Fibroblast of lung (primary cell): ENCODE results near the gene PSME4. TPM values are rescaled to one million over a fixed set of nuclear protein-coding genes. Genes with fewer than 3 reads are reported as not detected.
"Not testable (repeated sequence)": the region's sequence is repeated elsewhere in the genome, so short reads cannot be mapped to it uniquely, and the experiment has no call there.

Experiments used
- DNase-seq, 2 donors: peaks; one replicate each; pipeline versions ENCODE4 v3.0.0 to v3.0.0-alpha.2; 2010; ENCODE audit warnings: low read depth in 2 of 2
- H2AFZ ChIP-seq: 2 replicates; pipeline ENCODE4 v1.5.1; 2012; ENCODE audit warnings: low read length, control low read depth, inconsistent platforms
- H3K27ac ChIP-seq: 2 replicates; pipeline ENCODE4 v1.5.1; 2011; ENCODE audit warnings: low read length, control low read depth; ENCODE audit not compliant: insufficient read depth
- H3K27me3 ChIP-seq: 2 replicates; pipeline ENCODE4 v1.5.1; 2011; ENCODE audit warnings: mild to moderate bottlenecking, low read length; ENCODE audit not compliant: control insufficient read depth, insufficient read depth
- H3K36me3 ChIP-seq: 2 replicates; pipeline ENCODE4 v1.5.1; 2011; ENCODE audit warnings: low read length; ENCODE audit not compliant: control insufficient read depth, insufficient read depth
- H3K4me1 ChIP-seq: 2 replicates; pipeline ENCODE4 v1.5.1; 2011; ENCODE audit warnings: low read length; ENCODE audit not compliant: control insufficient read depth, insufficient read depth; ENCODE audit errors: extremely low read depth
- H3K4me2 ChIP-seq: 2 replicates; pipeline ENCODE4 v1.5.1; 2011; ENCODE audit warnings: low read length, control low read depth; ENCODE audit not compliant: insufficient read depth; ENCODE audit errors: extremely low read depth
- H3K4me3 ChIP-seq, 4 experiments: fragments of 200-600 bp in 1 of 4; sonication (generic) in 1 of 4; replicated peaks in 1 of 4; 2 replicates each; pipeline ENCODE4 v1.5.1; 2011 to 2016; ENCODE audit warnings: low read length in 4 of 4, low read depth in 3 of 4, mild to moderate bottlenecking in 3 of 4, control low read depth in 2 of 4, inconsistent platforms in 1 of 4, mixed read lengths in 1 of 4; ENCODE audit not compliant: insufficient read depth in 1 of 4; ENCODE audit errors: control extremely low read depth in 1 of 4
- H3K79me2 ChIP-seq: 2 replicates; pipeline ENCODE4 v1.5.1; 2012; ENCODE audit warnings: mild to moderate bottlenecking, low read length, inconsistent platforms; ENCODE audit not compliant: control insufficient read depth, insufficient read depth
- H3K9ac ChIP-seq: 2 replicates; pipeline ENCODE4 v1.5.1; 2011; ENCODE audit warnings: mild to moderate bottlenecking, low read length, control low read depth; ENCODE audit not compliant: insufficient read depth
- H3K9me3 ChIP-seq: 2 replicates; pipeline ENCODE4 v1.5.1; 2012; ENCODE audit warnings: low read depth, low read length; ENCODE audit not compliant: control insufficient read depth, insufficient read depth
- H4K20me1 ChIP-seq: 2 replicates; pipeline ENCODE4 v1.5.1; 2011; ENCODE audit warnings: low read length; ENCODE audit not compliant: control insufficient read depth, insufficient read depth; ENCODE audit errors: extremely low read depth
- CTCF ChIP-seq, 2 donors: IDR thresholded peaks in 1 of 2; conservative IDR thresholded peaks in 1 of 2; 1 replicate in 1 of 2; 2 replicates in 1 of 2; pipeline ENCODE4 v1.5.1; 2011 to 2012; ENCODE audit warnings: low read length in 2 of 2, control low read depth in 1 of 2, inconsistent platforms in 1 of 2, low read depth in 1 of 2, mild to moderate bottlenecking in 1 of 2
- EZH2 ChIP-seq: IDR thresholded peaks from 2 replicates; pipeline ENCODE4 v1.5.1; 2012; ENCODE audit warnings: low read length, control low read depth, mild to moderate bottlenecking; ENCODE audit errors: missing control alignments
- polyA plus RNA-seq, 2 donors: library from polyadenylated mRNA; depleted of rRNA in 1 of 2; stranded (reverse) in 1 of 2; unstranded in 1 of 2; fragments of >200 nt; gene quantifications; 2 replicates each; pipeline ENCODE4 v1.2.1, GENCODE V29; 2011 to 2012; ENCODE audit warnings: missing spikeins in 1 of 2
- total RNA-seq: library from RNA; depleted of rRNA; stranded (reverse); fragments of >200 nt; gene quantifications from 2 replicates; pipeline ENCODE4 v1.2.1, GENCODE V29; 2014

Gene PSME4
- total and polyA plus RNA-seq, 2 donors (not counting 1 experiment from before 2014, with no cell fraction given): 26.8 to 34.6 TPM

GRCh38 chr2:53848062-53848461 is 122.7 kb downstream of the PSME4 start:
- Histone ChIP-seq H3K36me3 (no peaks in the 10 kb centered on the region), H2AFZ (no peak overlapping the region), H3K4me2 (no peak overlapping the region), H3K4me3 (no peak overlapping the region), H3K27ac (no peak overlapping the region), H3K4me1 (no peaks in the 10 kb centered on the region), H4K20me1 (no peaks in the 10 kb centered on the region), H3K9me3 (no peaks in the 10 kb centered on the region), H3K9ac (no peak overlapping the region), H3K27me3 (no peaks in the 10 kb centered on the region), H3K79me2 (no peaks in the 10 kb centered on the region)
- TF ChIP-seq CTCF (conservative IDR thresholded peaks at IDR 0.05 in 1 of 2, IDR thresholded peaks at IDR 0.05 in 1 of 2; ENCODE audit: low read depth in 1 of 2, low read length in 2 of 2): no peak
- no peak for DNase-seq

GRCh38 chr2:53843595-53843994 is 127.2 kb downstream of the PSME4 start:
- Histone ChIP-seq H3K27me3 (no peaks in the 10 kb centered on the region), H3K4me1 (no peaks in the 10 kb centered on the region), H3K27ac (no peak overlapping the region), H3K36me3 (no peaks in the 10 kb centered on the region), H3K4me3 (no peak overlapping the region), H3K9ac (no peak overlapping the region), H2AFZ (no peak overlapping the region), H4K20me1 (no peaks in the 10 kb centered on the region), H3K79me2 (no peaks in the 10 kb centered on the region), H3K9me3 (no peaks in the 10 kb centered on the region), H3K4me2 (no peak overlapping the region)
- no peak for DNase-seq
- TF ChIP-seq EZH2 (no peak), CTCF (conservative IDR thresholded peaks at IDR 0.05 in 1 of 2, IDR thresholded peaks at IDR 0.05 in 1 of 2; ENCODE audit: low read depth in 1 of 2, low read length in 2 of 2) (no peak)

GRCh38 chr2:53842891-53843290 is 127.9 kb downstream of the PSME4 start:
- Histone ChIP-seq H3K36me3 (no peaks in the 10 kb centered on the region), H3K9ac (no peak overlapping the region), H4K20me1 (no peaks in the 10 kb centered on the region), H3K4me1 (no peaks in the 10 kb centered on the region), H3K79me2 (no peaks in the 10 kb centered on the region), H3K27me3 (no peaks in the 10 kb centered on the region), H3K27ac (no peak overlapping the region), H3K9me3 (no peaks in the 10 kb centered on the region), H3K4me2 (no peak overlapping the region), H3K4me3 (no peak overlapping the region), H2AFZ (no peak overlapping the region)
- DNase-seq: peak in 1 of 2 donors; percentile 25
- no peak for TF ChIP-seq EZH2
- no peak for TF ChIP-seq CTCF (conservative IDR thresholded peaks at IDR 0.05 in 1 of 2, IDR thresholded peaks at IDR 0.05 in 1 of 2; ENCODE audit: low read depth in 1 of 2, low read length in 2 of 2)

- not testable (repeated sequence) for H3K27me3 ChIP-seq, H3K27ac ChIP-seq, H3K4me2 ChIP-seq, H3K36me3 ChIP-seq, H3K9me3 ChIP-seq, H3K4me1 ChIP-seq, H3K9ac ChIP-seq, H3K4me3 ChIP-seq, H2AFZ ChIP-seq, H3K79me2 ChIP-seq, H4K20me1 ChIP-seq, DNase-seq
Observed at GRCh38 chr2:53841651-53842050, 129.1 kb downstream of the PSME4 start.
